Dedifferentiated amniotic fluid mesenchymal stem cell (primary cell): ENCODE results near the gene RPS24.
A peak's percentile ranks its signal among the peaks of the same experiment; 100 is the strongest.
"Not testable (repeated sequence)": the region's sequence is repeated elsewhere in the genome, so short reads cannot be mapped to it uniquely, and the experiment has no call there.

ENCODE experiments used
- DNase-seq: peaks from one replicate; pipeline ENCODE4 v3.0.0-alpha.2; 2016; ENCODE audit errors: extremely low spot score

The RPS24 gene

DNA sequence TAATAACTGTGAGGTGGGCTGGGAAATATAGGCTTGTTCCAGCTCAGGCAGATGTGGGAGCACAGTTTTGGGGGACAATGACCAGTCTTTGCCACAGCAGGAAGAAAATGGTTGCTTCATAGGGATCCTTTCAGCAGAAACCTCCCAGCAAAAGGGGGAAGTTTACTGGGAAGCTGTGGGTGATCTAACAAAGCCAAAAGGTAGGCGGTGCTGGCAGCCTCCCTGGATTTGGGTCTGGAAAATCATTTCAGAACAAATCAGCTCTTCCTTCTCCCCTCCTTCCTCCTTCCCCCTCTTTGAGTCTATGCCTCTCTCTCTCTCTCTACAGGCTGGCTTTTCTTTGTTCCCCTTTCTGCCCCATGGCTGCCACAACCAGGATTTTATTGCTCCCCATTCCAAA is 16.2 kb downstream of the RPS24 start:
- DNase-seq: no peak

DNA sequence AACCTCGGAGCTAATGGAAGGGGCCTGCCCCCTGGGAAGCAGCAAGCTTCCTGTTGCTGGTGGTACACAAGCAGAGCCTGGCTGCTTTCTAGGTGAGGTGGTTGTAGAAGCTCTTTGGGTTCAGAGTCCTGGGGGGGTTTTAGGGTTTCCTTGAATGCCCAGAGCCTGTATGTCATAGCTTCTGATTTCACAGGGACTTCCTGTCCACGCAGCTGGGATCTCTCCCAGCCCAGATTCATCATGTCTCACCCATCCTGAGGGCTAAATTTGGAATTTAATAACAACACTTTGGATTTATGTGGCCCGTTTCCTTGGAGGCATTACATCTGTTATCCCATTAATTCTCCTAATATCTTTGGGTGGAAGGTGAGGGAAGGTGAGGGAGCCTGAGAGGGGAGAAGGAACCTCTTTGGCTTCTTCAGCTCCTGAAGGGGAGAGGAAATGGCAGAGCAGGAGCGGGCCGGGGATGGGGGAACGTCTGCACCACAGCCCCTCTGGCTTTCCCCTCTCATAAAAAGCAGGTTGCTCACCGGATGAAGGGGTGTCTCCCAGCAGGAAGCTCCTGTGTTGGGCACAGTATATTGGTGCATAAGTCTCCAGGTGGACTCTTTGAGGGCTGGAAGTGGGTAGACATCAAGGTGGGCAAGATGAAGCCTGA is 19.7 kb downstream of the RPS24 start:
- DNase-seq: peak; percentile 48

DNA sequence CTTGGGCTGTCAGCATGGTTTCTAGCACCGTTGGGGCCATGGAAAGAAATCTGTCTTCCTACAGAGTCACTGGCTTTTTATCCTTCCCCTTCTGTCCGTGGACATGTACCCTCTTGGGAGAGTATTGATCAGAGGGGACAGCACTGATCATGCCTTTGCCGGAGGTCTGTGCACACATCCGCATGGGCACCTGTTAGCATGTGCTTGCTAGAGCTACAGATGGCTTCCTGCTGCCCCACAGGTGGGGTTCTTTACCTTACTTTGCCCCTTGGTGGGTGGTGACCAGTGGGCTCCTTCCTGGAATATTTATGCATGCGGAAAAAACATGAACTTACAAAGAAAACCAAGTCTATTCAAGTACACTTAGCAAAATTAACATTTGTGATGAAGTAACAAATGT is 24.9 kb downstream of the RPS24 start:
- no peak for DNase-seq

DNA sequence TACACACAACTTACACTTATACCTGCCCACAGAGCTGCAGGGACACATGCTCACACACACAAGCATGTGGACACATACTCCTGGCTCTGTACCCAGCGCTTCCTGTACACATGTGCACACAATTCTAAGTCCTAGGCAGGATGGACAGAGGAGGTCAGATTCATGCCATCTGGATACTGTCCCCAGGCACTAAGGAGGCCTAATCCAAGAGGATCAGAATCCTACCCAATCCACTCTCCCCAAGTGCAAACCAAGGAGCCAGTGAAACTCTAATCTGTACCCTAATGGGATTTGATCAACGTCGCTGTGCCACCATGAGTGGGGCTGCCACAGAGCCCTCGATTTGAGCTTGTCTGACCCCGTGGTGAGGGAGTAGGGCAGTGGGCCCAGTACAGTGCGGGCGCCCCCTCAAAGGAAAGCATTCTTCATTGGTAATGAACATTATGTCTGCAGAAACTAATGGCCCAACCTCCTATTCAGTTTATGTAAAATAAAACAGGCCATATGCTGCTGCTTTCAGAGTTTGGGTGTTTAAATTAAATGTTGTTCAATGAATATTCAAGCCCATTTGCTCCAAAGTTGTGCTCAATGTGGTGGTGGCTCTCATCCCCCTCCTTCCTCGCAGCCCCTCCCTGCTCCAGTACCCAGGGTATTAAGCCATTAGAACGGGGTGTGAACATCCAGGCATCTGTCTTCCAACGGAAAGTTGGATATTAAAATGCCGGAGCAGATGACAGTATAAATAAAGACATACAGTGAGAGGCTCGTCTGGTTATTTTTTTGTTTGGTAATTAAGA is 26.4 kb downstream of the RPS24 start:
- no peak for DNase-seq

DNA sequence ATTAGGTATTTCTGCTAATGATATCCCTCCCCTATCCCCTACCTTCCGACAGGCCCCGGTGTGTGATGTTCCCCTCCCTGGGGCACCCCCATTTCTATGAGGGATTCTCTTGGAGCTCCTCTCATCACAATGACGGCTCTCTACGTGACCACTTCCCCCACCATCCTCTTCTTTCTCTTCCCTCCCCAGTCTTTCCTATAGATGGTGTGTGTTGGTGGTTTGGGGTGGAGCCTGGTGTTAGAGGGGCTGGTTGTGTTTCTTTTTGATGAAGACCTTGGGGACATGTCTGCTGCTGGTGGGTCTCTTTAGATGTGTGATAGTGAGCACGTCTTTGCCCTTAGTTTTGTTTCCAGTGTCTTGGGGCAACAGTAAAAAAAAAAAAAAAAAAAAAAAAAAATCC is 28.6 kb downstream of the RPS24 start:
- DNase-seq: no peak

DNA sequence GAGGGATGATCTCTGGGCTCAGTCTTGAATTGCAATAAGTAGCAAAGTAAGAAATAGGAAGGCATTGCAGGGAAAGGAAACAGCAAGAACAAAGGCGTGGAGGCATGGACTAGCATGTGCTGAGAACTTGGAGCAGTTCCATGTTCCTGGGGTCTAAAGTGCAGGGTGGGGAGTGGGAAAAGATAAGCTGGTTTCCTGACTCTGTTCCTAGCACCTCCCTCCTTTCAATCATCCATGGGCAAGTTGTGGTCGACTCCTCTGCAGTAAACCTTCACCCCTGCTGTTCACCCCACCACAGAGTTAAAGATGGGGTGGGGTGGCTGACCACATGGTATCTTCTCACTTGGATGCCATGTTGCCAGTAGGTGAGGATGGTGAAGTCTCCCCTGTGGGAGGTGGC is 29.6 kb downstream of the RPS24 start:
- DNase-seq: no peak

DNA sequence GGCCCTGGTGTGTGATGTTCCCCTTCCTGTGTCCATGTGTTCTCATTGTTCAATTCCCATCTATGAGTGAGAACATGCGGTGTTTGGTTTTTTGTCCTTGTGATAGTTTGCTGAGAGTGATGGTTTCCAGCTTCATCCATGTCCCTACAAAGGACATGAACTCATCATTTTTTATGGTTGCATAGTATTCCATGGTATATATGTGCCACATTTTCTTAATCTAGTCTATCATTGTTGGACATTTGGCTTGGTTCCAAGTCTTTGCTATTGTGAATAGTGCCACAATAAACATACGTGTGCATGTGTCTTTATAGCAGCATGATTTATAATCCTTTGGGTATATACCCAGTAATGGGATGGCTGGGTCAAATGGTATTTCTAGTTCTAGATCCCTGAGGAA is 31.3 kb downstream of the RPS24 start:
- not testable (repeated sequence) for DNase-seq

DNA sequence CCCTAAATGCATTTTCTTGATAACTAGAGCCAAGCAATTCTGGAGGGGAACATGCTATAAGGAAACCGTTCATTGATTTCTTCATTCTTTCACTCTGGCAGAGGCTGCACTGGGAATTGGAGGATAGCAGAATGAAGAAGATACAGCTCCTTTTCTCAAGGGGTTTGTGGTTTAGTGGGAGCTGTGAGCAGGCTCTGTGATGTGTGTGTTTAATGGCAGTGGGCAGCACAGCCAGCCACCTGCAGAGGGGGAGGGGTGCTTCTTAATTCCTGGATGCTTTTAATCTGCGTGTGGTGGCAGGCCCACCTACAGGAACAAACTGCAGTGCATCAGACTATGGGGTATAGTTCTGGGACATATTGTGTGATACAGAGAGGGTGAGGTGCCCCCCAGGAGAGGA is 31.9 kb downstream of the RPS24 start:
- no peak for DNase-seq

DNA sequence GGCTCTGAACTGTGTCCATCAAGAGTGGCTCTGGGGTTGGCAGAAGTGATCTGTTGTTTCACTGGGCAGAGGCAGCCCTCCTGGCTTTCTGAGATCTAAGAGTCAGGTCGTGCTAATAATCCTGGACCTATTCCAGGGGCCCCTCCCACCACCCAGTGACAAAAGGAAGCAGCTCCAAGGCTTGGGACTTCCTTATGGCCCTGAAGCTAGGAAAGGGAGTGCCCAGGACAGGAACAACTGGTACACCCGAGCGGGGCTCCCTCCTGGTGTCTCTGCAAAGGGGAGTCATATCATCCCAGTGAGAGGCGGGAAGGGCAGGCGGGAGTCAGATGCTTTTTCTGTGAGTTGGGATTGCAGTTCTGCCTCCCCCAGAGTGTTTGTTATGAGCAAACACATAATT is 32.3 kb downstream of the RPS24 start:
- DNase-seq: no peak

DNA sequence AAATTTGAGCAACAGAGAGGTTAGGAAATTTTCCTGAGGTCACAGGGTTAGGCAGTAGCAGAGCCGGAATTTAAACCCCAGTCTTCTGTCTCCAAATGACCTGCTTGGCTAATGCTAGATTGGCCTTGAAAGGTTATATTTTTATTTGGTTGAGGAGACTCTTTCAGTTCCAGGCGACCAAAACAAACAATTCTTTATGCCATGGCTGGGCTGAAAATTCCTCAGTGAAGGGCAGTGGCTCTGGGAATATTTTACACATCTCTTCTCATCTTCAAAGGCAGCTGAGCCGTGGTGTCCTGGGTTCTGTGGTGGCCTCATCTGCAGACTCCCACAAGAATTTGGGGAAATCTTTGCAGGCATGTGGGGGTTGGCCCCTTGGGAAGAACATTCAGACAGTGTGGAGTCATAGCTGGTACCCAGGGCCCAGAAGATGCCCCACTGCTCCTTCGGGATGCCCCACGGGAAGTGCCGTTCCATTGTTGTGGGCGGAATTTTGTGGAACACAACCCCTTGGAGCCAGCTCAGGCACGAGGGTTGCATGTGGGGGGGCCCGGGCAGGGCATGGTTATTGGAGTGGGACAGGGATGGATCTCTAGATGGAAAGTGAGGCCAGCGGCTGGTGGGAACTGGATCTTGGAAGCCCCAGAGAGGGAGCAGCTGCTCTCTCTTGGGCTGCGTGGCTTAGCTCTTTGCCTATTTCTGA is 33.2 kb downstream of the RPS24 start:
- DNase-seq: no peak

DNA sequence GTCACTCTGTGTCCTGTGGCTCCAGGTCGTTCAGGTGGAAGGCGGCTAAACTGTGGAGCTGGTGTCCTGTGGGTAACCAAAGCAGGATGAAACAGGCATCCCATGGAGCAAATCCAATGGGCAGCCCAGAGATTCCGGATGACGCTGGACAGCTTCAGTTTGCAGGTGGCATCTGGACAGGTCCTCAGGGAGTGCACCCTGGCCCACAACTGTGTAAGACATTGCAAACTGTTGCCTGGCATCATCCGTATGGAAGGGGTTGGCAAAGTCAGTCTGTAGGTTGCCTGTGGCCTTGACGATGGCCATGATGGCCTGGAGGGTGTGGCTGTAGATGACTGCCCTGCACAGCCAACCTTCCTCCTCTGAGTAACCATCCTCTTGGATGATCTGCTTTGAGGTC is 35.5 kb downstream of the RPS24 start:
- no peak for DNase-seq

DNA sequence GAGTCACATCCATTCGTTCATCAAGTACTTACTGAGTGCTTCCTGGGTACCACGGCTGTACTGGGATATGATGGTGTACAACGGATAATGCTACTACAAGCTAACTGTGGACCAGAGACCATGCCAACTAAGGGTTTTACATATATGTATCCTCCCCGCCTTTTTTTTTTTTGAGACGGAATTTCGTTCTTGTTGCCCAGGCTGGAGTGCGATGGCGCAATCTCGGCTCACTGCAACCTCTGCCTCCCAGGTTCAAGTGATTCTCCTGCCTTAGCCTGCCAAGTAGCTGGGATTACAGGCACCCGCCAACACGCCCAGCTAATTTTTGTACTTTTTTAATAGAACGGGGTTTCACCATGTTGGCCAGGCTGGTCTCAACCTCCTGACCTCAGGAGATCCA is 36.4 kb downstream of the RPS24 start:
- DNase-seq: not testable (repeated sequence)

DNA sequence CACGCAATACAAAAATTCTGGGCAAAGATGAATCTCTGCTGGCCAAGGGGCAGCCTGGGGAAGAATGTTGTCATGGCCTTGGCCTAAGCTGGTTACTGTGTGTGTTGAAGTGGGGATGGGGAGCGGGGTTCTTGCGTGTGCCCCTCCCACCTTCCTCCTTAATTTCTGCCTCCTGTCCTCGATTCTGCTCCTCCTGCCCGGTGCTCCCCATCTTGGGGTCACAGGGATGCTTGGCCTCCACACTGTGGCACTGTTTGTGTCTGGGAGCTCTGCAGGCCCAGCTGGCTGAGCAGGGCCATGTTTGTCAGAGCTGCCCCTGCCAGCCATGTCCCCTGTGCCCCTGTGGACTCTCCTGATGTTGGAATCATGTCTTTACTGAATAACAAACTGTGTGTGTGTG is 37.1 kb downstream of the RPS24 start:
- no peak for DNase-seq

DNA sequence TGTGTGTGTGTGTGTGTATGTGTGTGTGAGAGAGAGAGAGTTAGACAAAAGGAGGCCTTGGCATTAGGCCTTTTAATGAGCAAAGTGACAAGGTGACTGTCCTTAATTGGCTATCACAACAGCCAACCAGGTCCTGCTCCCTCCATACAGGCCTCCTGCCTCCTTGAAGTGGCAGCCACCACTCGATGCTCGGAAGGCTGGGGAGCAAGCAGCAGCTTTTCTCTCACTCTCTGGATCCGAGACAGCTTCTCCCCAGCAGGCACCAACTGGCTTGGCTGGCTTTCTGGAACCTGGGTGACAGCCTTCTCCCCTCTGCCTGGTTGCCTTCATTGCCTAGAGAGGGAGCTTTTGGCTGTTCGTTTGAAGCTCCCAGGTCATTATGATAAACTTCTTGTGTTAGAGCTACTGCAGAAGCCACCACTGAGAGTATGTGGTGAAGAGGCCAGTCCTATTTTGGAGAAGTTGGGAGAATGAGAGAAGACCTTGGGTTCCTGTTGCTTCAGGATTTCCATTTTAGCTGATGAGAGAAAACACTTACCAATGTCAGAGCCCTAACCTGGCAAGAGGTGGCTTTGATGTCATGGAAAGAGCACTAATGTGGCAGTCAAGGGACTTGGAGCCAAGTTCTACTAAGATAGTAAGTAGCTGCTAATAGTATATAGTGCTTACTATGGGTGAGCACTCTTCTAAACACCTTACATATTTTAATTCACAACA is 37.6 kb downstream of the RPS24 start:
- no peak for DNase-seq

DNA sequence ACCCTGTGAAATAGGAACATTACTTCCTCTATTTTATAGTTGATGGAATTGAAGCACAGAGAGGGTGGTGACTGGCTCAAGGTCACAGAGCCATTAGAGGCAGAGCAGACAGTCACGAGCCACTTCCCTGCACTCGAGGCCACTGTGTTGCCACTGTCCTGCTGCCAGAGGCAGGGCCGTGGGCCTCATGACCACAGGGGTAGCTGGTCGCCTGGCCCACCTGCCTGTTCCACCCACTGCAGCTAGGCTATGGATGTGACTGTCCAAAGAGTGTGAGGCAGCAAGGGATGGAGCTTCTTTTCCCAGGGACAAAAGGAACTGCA is 38.2 kb downstream of the RPS24 start:
- DNase-seq: no peak

DNA sequence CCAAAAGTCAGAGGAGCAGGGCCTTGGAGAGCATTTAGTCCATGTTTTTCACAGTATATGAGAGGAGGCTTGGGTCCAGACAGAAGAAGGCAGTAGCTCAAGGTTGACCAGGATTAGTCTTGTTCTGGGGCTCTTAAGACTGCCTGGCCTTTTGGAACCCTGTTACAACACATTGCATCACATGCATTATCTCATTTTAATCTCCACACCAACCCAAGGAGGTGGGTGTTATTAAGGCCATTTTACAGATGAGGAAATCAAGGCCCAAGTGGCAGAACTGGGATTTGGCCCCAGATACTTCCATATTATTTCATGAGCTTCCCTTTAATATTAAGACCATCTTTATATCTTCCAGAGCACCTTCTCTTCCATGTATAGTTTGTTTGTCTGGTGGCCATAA is 38.8 kb downstream of the RPS24 start:
- DNase-seq: no peak

DNA sequence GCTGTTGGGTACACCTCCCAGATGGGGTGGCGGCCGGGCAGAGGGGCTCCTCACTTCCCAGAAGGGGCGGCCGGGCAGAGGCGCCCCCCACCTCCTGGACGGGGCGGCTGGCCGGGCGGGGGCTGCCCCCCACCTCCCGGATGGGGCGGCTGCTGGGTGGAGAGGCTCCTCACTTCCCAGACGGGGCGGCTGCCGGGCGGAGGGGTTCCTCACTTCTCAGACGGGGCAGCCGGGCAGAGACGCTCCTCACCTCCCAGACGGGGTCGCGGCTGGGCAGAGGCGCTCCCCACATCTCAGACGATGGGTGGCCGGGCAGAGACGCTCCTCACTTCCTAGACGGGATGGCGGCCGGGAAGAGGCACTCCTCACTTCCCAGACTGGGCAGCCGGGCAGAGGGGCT is 42.1 kb downstream of the RPS24 start:
- DNase-seq: not testable (repeated sequence)

DNA sequence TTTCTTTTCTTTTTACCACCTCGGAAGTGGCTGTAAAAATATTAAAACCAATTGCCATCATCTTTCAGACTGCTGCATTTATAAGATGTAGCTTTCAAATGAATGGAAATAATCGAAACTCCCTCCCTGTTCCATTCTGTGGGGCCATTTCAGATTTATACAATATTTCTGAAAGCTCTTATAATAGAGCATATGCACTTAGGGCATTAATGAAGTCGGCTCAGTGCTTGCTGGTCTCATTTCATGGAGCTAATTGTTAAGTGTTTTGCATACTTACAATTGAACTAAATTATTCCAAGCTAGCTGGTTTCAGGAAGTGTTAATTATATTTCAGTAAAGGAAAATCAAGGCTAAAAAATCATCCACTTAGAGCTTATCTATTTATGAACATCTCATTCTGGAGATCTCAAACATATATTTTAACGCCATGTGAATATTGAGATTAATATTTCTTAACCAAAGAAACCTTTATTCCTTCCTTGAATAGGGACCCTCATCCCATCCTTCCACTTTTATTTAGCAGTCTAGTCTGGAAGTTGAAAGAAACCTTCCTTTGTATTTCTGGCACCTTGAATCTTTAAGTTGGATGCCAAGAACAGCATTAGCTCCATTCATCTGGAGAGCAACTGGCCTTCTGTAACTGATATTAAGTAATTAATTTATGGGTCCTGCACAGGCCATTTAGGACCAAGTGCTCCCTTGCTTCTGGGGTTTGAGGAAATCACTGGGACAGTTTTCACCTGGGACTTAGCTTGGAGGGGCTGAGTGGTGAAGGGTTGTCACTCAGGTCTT is 45.1 kb downstream of the RPS24 start:
- no peak for DNase-seq

DNA sequence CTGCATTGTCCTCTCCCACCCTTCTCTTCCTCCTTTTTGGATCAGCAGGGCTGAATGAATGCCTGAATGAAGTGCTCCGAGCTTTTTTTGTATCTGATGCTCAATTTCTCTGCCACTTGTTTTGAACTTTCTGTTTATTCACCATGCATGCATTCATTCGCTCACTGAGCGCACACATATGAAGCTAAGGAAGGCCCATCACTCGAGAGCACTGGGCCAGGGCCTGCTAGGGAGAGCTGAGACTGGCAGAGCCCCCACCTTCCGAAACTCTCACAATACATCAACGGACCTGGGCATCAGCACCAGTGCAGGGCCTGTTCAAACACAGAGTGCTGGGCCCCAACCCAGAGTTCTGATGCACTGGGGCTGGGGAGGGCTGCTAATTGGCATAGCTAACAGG is 45.7 kb downstream of the RPS24 start:
- DNase-seq: no peak

DNA sequence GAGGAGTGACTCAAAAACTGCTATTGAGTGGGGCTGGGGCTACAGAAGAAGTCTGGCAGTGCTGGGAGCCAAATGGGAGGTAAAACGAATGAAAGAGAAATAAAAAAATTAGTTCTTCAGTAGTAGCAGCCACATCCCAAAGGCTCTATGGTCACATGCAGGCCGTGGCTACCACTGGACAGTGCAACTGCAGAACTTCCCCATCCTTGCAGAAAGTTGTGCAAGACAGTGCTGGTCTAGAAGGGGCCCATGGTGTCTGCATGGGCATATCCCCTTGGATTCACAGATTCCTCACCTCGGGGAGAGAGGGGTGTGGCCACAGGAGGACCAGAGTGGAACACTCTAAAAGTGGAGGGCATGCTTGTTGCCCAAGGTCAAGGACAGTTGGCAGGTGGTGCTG is 47.6 kb downstream of the RPS24 start:
- no peak for DNase-seq

DNA sequence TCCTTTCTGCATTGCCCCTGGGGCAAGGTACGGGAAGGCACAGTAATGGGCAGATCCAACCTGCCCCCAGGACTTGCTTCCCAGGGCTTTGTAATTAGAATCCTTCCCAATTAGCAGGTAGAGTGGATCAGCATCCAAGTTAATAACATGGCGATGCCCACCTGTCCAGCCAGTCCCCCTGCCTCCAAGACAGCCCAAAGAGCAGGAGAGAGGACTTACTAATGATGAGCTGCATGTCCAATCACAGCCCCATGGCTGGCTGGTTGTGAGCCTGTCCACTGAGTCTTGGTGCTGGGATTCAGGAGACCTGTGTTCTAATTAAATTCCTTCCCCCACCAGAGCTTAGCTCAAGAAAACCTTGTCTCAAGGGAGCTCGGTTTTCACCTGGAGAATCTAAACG is 49.0 kb downstream of the RPS24 start:
- peak; percentile 14 for DNase-seq
